GM21825 (cell line): ENCODE results near the gene RAB33A.
A peak's percentile ranks its signal among the peaks of the same experiment; 100 is the strongest.

Experiments
- ATAC-seq: cut with Tn5 transposase; IDR thresholded peaks from one replicate; pipeline ENCODE4 v1.9.1; 2021; ENCODE audit warnings: mild to moderate bottlenecking, moderate library complexity; ENCODE audit not compliant: unreplicated experiment

RAB33A gene

GRCh38 chrX:130172127-130172845 is 524 bp downstream of the RAB33A start:
- ATAC-seq, result no peak

GRCh38 chrX:130173190-130173895 is 1.6 kb downstream of the RAB33A start:
- ATAC-seq, result peak; percentile 36

GRCh38 chrX:130174045-130174704 is 2.4 kb downstream of the RAB33A start:
- ATAC-seq, result no peak

GRCh38 chrX:130174937-130175336 is 3.2 kb downstream of the RAB33A start:
- ATAC-seq, result no peak

DNA sequence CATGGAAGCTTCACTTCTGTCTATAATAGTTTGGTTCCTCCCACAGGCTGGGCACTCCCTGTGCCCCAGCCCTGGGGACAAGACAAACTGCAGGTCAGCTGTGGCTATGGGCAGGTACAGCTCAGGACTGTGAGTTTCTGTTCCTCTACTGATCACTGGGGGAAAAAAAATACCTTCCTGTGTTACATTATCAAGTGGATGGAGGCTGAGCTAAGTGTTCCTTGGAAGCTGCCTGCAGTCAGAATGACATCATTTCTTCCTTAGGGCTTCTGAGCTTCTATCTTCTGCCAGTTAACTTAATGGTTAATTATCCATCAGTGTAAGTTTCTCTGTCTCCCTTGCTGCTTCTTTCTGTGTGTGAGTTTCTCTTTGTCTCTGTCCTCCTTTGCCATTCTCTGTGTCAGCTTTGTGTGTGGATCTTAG is 4.6 kb downstream of the RAB33A start:
- ATAC-seq, result peak; percentile 80

DNA sequence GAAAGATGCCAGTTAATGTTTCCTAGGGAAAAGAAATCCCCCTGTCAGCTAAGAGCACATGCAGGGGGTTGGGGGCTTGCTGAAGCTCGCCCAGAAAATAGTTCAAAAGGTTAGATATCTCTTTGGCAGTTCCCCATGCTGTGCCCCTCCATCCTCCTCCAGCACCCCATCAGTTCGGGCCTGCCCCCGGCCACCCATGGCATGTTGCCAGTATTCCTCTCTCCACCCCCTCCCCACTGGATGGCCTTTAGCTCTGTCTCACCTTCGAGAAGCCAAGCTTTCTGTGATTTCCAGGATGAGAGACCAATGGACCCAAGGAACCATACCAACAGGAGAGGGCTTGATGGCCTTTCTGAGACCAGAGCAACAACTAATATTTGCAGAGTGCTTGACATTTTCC is 5.2 kb downstream of the RAB33A start:
- no peak for ATAC-seq

GRCh38 chrX:130179170-130179569 is 7.4 kb downstream of the RAB33A start:
- ATAC-seq, result no peak

DNA sequence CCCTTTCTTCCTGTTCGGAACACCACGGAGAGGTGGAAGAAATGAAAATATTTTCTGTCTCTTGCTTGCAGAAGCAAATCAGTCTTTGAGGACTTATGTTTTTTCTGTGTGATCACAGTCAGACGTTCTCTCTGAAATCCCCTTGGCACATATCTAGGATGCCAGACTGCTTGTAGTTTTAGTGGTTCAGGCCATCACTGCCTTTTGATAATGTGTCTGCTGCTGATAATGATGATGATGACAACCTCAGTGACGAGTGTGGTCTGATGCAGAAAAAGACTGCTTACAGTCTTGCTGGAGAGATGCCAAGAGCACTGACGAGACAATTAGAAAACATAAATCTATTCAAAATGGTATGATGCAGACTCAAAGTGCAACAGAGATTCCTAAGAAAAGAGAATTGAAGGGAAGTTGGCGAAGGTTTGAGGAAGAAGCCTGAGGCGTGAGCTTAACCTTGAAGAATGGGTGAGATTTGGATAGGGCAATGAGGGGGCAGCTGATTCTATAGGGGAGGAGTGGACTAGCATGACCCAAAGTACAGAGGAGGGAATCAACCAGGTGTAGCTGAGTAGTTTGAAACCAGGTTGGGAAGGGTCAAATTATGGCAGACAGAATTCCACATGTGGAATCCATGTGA is 7.9 kb downstream of the RAB33A start:
- no peak for ATAC-seq

DNA sequence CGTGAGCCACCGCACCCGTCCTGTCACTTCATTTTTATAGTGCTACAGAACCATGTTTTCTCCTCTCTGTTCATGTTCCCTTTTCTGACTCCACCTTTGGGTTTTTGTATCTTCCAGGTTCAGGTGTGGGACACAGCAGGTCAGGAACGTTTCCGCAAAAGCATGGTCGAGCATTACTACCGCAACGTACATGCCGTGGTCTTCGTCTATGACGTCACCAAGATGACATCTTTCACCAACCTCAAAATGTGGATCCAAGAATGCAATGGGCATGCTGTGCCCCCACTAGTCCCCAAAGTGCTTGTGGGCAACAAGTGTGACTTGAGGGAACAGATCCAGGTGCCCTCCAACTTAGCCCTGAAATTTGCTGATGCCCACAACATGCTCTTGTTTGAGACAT is 12.4 kb downstream of the RAB33A start:
- no peak for ATAC-seq

DNA sequence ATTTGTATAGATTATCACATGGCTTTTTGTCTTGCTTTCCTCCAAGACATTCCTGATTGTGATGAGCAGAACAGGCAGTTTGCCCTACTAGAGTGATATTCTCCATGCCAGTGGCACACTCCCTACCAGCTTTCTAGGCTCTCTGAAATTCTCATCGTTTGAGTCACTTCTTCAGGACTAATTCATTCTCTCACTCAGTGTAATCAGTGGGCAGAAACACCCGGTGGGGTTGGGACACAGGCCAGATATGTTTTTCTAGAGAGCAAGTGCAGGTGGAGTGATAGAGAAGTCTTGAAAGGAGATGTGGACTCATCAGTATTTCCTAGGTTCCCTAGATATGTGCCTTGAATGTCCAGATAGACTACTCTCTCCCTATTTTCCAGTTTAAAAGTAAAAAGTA is 13.1 kb downstream of the RAB33A start:
- ATAC-seq, result no peak

DNA sequence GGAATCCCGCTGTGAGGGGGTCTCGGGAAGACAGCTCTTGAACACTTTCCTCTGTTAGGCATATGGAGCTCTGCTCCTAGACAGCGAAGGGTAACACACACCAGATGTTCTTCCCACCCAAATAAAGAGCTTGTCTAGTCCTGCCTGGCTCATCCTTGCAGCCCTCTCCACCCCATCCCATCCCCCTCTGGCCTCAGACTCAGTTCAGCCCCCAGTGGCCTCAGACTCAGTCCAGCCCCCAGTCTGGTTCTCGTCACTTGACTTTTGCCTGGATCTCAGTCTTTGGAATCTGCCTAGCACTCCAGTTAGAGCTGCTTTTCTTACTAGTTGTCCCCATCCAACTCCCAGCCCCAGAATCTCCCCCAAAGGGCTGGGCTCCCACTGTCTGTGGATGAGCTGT is 14.9 kb downstream of the RAB33A start:
- no peak for ATAC-seq

GRCh38 chrX:130190801-130191200 is 19.0 kb downstream of the RAB33A start:
- no peak for ATAC-seq

- no peak for ATAC-seq
Measured at GRCh38 chrX:130196466-130196865, 24.7 kb downstream of the RAB33A start.

DNA sequence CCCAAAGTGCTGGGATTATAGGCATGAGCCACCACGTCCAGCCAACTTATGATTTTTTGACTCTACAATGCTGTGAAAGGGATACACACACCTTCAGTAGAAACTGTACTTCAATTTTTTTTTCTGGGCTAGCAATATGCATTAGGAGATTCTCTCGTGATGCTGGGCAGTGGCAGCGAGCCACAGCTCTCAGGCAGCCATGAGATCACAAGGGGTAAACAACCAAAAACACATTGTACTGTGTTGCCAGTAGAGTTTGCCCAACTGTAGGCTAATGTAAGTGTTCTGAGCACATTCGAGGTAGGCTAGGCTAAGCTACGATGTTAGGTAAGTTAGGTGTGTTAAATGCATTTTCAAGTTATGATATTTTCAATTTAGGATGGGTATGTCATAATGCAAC is 25.7 kb downstream of the RAB33A start:
- ATAC-seq, result no peak

- ATAC-seq, result no peak
Measured at GRCh38 chrX:130204647-130205046, 32.9 kb downstream of the RAB33A start.

GRCh38 chrX:130211415-130212186 is 39.8 kb downstream of the RAB33A start:
- ATAC-seq, result no peak

DNA sequence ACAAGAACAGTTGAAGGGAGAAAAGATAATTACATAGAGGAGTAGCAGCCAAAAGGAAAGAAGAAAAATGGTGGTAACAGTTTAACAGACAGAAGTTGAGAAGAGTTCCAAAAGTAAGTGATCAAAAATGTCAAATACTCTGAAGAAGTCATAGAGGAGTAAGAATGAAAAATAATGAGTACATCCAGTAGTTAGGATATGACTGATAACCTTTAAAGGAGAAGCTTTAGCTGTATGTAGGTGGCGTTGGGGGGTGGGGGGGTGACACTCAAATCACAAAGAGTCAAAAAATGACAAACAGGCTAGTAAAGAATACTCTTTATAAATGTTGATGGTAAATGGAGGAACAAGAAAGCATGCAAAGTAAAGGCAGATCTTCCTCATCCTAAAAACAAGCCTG is 40.6 kb downstream of the RAB33A start:
- no peak for ATAC-seq

- ATAC-seq, result no peak
Measured at GRCh38 chrX:130213376-130213775, 41.6 kb downstream of the RAB33A start.

DNA sequence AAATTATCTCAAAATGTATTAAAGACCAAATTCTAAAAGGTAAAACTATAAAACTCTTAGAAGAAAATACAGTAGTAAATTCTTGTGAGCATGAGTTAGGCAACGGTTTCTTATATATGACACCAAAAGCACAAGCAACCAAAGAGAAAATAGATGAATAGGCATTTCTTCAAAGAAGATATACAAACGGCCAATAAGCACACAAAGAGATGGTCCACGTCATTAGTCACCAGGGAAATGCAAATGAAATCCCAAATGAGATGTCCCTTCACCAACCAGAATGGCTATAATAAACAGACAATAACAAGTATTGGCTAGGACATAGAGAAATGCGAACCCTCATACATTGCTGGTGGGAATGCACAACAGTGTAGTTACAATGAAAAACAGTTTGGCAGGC is 44.6 kb downstream of the RAB33A start:
- ATAC-seq, result no peak

GRCh38 chrX:130224810-130225209 is 53.0 kb downstream of the RAB33A start:
- no peak for ATAC-seq

DNA sequence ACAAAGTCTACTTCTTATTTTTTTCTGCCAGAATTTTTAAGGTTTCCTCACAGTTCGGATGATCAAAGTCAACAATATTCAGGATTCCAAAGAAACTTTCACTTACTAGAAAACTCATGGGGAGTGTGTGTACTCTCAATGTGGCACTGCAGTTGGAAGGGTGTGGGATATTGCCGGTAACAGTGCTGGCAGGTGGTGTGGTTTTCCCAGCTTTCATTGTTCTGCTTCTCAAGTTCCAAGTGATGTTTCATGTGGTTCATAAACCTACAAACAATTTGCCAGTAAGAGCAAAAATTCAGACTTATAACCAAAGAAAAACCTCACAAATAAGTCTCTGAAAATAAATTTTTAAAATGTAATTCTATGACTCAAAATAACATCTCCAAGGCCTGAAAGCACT is 57.1 kb downstream of the RAB33A start:
- no peak for ATAC-seq
